Ishikawa (cell line): ENCODE data around the gene NEK11.

Experiments
- EP300 ChIP-seq: IDR thresholded peaks from 2 replicates; pipeline ENCODE4 v1.6.1; 2012; ENCODE audit warnings: borderline replicate concordance
- RAD21 ChIP-seq: IDR thresholded peaks from 2 replicates; pipeline ENCODE4 v1.6.1; 2012; ENCODE audit warnings: low read depth
- TAF1 ChIP-seq: IDR thresholded peaks from 2 replicates; pipeline ENCODE4 v1.6.1; 2012; ENCODE audit warnings: low read depth, mild to moderate bottlenecking
- TEAD4 ChIP-seq: IDR thresholded peaks from 2 replicates; pipeline ENCODE4 v1.6.1; 2012
- TF ChIP-seq, protein P1 (sequence below): IDR thresholded peaks from 2 replicates; pipeline ENCODE4 v1.6.1; 2012

DNA sequence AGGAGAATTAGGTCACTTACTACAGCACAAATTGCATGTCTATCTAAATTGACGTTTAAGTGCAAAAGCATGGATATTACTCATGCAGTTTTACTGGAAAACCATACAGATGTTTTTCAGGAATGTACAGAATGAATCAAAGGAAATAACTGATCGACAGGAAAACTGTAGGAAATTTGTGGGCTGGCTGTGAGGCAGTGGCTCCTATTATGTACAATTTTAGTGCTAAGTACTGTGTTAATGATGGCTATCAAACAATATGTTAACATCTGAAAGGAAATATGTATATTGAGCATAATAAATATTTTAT lies 361.8 kb downstream of the NEK11 start:
- TF ChIP-seq EP300 (no peak), TAF1 (no peak), TEAD4 (no peak), RAD21 (no peak)
- TF ChIP-seq, protein P1, sequence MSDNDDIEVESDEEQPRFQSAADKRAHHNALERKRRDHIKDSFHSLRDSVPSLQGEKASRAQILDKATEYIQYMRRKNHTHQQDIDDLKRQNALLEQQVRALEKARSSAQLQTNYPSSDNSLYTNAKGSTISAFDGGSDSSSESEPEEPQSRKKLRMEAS = no peak
